Activated CD8-positive, alpha-beta memory T cell treated with anti-CD3 and anti-CD28 coated beads, Interleukin-2, amount 50 U/mL, for 1 hour (primary cell): ENCODE data around the gene ZEB2.

Experiments used
- DNase-seq: peaks from one replicate; pipeline ENCODE4 v3.0.0-alpha.2; 2020; ENCODE audit errors: extremely low read depth

The ZEB2 gene

GRCh38 chr2:144451443-144451842 is 68.5 kb downstream of the ZEB2 start:
- no peak for DNase-seq

GRCh38 chr2:144449028-144449406 is 70.9 kb downstream of the ZEB2 start:
- no peak for DNase-seq

- no peak for DNase-seq
Measured at GRCh38 chr2:144448389-144449027, 71.4 kb downstream of the ZEB2 start.

GRCh38 chr2:144447535-144447934 is 72.4 kb downstream of the ZEB2 start:
- DNase-seq = no peak

- no peak for DNase-seq
Measured at GRCh38 chr2:144446136-144446535, 73.8 kb downstream of the ZEB2 start.

DNA sequence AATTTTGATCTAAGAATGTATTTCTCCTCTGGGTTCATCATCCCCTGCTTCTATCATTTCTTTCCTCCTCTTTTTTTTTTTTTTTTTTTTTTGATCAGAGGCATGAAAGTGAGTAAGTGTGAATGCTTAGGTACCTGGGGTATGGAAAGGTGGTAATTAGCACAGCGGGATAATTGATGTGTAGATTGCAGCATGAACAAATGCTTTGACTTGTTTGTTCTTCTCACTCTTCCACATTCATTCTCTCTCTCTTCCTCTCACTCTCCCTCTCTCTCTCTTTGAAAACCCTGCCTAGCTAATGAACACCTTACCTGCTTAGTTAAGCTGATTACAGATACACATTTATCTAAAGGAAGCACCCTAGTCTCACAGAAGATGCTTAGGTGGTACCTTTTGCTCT is 74.7 kb downstream of the ZEB2 start:
- no peak for DNase-seq

GRCh38 chr2:144443837-144444817 is 75.8 kb downstream of the ZEB2 start:
- no peak for DNase-seq

GRCh38 chr2:144441711-144442141 is 78.2 kb downstream of the ZEB2 start:
- DNase-seq = no peak

DNA sequence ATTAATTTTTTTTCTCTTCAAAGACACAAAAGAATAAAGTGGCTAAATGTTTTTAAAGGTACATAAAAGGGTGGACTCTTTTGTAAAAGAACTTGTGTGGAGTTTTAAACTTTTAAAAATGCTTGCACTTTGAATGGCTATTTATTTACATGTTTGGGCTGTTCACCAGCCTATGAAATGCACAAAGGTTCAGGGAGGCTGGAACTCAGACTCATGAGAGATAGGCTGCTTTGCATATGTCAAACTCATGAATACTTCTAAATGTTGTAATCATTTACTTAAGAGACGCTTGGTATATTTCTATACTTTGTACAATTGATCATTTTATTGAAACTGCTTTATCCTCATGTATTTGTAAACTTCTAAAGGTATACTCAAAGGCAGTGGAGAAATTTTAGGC is 79.9 kb downstream of the ZEB2 start:
- DNase-seq = no peak

GRCh38 chr2:144438801-144439631 is 80.9 kb downstream of the ZEB2 start:
- no peak for DNase-seq

DNA sequence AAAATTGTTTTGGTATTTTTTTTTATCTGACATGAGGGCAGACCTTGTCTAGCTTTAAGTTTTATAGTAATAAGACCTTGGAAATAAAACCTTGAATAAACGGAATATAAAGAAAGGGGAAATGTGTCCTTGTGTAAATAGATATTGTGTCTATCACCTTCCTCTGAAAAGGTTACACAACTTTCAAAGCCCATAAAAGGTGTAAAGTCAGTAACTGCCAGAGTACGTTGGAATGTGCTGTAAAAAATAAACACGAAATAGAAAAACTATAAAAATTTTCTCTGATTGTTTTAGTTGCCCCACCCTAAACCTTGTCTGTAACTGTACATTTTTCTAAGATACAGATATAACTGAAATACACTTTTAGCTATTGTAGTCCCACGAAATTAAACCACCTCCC is 82.3 kb downstream of the ZEB2 start:
- no peak for DNase-seq

DNA sequence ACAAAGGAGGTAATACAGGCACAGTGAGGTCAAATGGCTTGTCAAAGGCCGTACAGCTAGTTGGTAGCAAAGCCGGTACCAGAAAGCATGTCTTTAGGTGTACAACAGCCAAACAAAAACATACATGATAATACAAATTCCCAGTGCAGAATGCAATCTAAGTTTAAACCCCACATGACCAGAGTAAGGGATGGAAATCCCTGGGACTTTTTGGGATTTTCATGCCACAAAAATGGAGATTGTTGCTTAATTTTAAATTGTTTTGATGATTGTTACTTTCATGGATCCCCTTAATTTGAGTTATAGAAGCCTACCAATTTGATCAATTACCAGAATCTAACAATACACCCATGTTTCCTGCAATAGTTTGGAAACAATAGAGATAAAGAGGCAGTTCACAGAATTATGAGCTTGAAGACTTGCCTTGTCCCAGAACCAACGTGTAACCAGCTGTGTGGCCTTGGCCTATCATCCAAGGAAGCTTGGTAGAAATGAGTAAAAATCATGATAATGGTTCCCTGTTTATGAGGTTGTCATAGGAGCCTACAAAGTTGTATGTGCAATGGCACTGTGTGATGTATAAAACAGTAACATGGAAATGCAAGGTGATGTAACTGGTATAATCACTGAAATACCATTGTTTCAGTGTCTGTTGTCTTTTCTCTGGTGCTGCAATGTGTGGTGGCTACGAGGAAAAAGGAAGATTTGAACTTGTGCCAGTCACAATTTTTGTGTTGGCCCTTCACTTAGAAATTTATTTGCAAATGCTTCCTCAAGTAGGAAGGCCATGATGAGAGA is 85.3 kb downstream of the ZEB2 start:
- no peak for DNase-seq

GRCh38 chr2:144432921-144433320 is 87.0 kb downstream of the ZEB2 start:
- no peak for DNase-seq

GRCh38 chr2:144431998-144432397 is 87.9 kb downstream of the ZEB2 start:
- no peak for DNase-seq

DNA sequence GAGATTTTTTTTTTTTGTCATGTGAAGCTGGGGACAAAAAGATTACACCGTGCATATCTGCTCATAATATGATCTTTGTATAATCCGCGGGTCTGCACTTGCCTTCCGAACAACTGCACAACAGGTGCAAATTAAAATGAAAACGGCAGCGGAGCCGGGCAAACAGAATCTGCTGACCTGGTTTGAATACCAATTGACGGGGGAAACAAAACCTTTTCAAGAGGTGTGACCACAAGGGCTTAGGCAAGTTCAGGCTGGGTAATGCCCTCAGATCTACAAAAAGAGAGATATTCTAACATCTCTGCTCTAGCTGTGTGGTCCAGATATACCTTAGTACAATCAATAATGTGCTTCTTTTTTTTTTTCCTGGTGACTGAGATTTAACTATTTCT is 88.5 kb downstream of the ZEB2 start:
- no peak for DNase-seq

DNA sequence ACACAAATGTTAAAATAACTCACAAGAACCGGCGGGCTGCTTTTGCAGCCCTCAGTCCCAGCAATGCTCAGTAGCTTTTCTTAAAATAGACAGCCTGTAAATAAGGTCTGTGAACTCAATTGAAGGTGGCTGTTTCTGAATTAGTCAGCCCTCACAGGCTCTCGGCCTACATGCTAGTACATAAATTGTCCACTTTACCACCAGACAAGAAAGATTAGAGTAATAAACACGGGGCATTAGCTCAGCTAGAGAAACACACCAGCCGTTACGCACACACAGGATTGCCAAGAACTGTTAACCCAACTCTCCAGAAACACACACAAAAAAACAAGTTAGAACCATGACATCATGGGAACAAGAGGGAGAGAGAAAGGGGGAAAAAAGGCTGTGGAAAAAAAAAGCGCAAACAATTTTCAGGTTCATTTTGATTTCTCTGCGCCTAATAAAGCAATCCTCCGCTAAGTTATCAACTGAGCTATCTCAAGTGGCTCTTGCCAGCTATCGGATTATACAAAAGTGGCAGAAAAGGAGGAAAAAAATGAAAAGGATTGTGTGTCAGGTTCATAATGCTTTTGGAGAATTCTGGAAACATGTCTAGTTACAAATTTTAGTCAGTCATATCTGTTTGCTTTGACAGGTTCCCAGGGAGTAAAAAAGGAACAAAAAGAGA is 89.1 kb downstream of the ZEB2 start:
- no peak for DNase-seq

- DNase-seq = no peak
Measured at GRCh38 chr2:144429396-144430112, 90.4 kb downstream of the ZEB2 start.

- no peak for DNase-seq
Measured at GRCh38 chr2:144426981-144427479, 92.9 kb downstream of the ZEB2 start.

DNA sequence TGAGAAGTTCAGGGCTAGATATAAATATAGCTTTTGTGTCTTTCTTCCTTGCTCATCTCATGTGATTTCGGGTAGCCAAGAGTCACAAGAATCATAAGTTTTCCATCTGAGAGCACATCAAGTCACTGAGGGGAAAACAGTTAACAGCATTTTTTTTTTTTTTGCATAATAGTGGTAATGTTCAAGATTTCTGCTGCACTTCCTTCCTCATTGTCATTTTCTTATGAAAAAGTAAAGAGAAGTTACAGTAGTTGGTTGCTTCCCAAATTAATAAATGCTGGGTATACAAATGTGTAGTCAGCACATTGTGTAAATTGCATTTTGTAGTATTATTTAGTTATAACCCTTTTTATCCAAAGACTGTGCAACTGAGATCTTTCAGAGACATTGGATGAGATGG is 93.6 kb downstream of the ZEB2 start:
- no peak for DNase-seq
